Measurements from ENCODE around the gene CCDC127. TPM values are rescaled to one million over a fixed set of nuclear protein-coding genes. Genes with fewer than 3 reads are reported as not detected.
A peak's percentile ranks its signal among the peaks of the same experiment; 100 is the strongest.

CCDC127 gene
- total and polyA plus RNA-seq, 2 of the 13 experiments (the other 11 are each of a cell fraction or from before 2014, with no cell fraction given): 2.9 to 4.3 TPM

DNA sequence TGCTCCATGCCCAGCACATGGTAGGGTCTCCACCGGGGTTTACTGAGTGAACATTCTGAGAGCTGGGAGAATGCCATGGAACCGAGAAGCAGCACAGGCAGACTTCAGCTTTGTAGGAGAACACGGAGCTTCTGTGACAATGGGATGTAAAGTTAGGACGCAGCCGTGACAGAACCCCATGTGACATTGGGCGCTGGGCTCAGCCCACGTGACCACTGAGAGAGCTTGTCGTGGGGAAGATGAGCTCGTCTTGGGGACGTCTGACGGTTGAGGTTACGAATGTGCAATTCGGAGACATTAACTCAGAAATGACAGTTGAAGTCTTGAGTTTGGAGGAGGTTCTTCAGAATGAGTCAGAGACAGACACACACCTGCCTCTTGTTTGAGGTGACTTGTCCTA is 13.7 kb upstream of the CCDC127 start:
- Histone ChIP-seq H2AFZ (ENCODE audit: low read length) (no peak overlapping the region), H3K27ac (ENCODE audit: extremely low read length, insufficient read depth, low read length) (no peak overlapping the region), H3K4me3 (replicated peaks in 1 of 3; ENCODE audit: insufficient read depth in 1 of 3, low read depth in 2 of 3, low read length in 3 of 3) (no peak overlapping the region), H3K27me3 (ENCODE audit: control insufficient read depth in 1 of 2, insufficient read depth in 2 of 2, low read length in 2 of 2) (no peaks in the 10 kb centered on the region), H3K9me3 (ENCODE audit: low read length) (no peaks in the 10 kb centered on the region), H3K4me1 (ENCODE audit: insufficient read depth, low read length) (no peaks in the 10 kb centered on the region), H3K9ac (ENCODE audit: insufficient read depth, low read depth, low read length) (no peak overlapping the region), H3K4me2 (ENCODE audit: low read depth, low read length) (no peak overlapping the region), H3K79me2 (ENCODE audit: insufficient read depth, low read length) (no peaks in the 10 kb centered on the region), H3K36me3 (replicated peaks in 1 of 2; ENCODE audit: control insufficient read depth in 1 of 2, insufficient read depth in 2 of 2, low read length in 2 of 2) (peaks cover 14 to 68% of the 10 kb centered on the region in 2 experiments; a peak in 4 of 5 replicates), H4K20me1 (ENCODE audit: insufficient read depth, low read length) (no peaks in the 10 kb centered on the region)
- FAIRE-seq (no peak), ATAC-seq (no peak), DNase-seq (ENCODE audit: low spot score) (no peak)
- no peak for TF ChIP-seq ZNF670 (CRISPR knock-in tag; IDR thresholded peaks at IDR 0.05; ENCODE audit: borderline replicate concordance)
- no peak for TF ChIP-seq KDM3A (CRISPR knock-in tag; IDR thresholded peaks at IDR 0.05; ENCODE audit: low read depth)
- no peak for TF ChIP-seq DPF2 (CRISPR knock-in tag; IDR thresholded peaks at IDR 0.05; ENCODE audit: borderline replicate concordance, low read depth)
- no peak for TF ChIP-seq SIX4 (CRISPR knock-in tag; IDR thresholded peaks at IDR 0.05)
- TF ChIP-seq IKZF4 (CRISPR knock-in tag; IDR thresholded peaks at IDR 0.05; ENCODE audit: borderline replicate concordance, low read depth, not compliant biosample characterization): no peak
- intact Hi-C loops (cut with micrococcal nuclease; ENCODE audit: unreplicated experiment) (no loop called here), in situ Hi-C loops (cut with HindIII; ENCODE audit: extremely low pct_ligation_motif_present, low pct_unique_long_range_greater_than_20kb) (no loop called here)
- ChIA-PET CTCF (ENCODE audit: low intra/inter-chr PET ratio, low total read pairs) (no interaction called here), POLR2A (no interaction called here)
- WGBS (ENCODE audit: low lambda C conversion rate): 98% methylated on average over 13 of the region's 13 CpGs
- BruUV-seq (replicated peaks): no TSS peak

DNA sequence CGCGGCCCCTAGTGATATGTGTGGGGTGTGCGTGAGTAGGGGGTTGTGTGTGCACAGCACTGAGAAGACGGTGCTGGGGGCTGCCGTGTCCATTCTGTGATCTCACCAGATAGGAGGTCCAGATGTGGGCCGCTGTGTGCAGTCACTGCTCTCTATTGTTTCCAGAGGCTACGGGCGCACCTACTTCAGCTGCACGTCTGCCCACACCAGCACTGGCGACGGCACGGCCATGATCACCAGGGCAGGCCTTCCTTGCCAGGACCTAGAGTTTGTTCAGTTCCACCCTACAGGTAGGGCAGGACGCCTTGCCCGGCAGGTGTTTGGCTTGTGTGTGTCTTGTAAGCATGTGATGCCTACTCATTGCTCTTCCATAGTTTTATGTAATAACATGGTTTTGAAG is 12.8 kb upstream of the CCDC127 start:
- no peak overlapping the region for H3K4me2 ChIP-seq (ENCODE audit: low read depth, low read length)
- no peaks in the 10 kb centered on the region for H3K27me3 ChIP-seq (ENCODE audit: control insufficient read depth in 1 of 2, insufficient read depth in 2 of 2, low read length in 2 of 2)
- ChIA-PET CTCF (ENCODE audit: low intra/inter-chr PET ratio, low total read pairs) (no interaction called here), POLR2A (no interaction called here)
- H4K20me1 ChIP-seq (ENCODE audit: insufficient read depth, low read length): no peaks in the 10 kb centered on the region
- no TSS peak for BruUV-seq (replicated peaks)
- DNase-seq (ENCODE audit: low spot score): no peak
- H3K9me3 ChIP-seq (ENCODE audit: low read length): no peaks in the 10 kb centered on the region
- ATAC-seq: peak; percentile 30; the same call in 1 of the 3 replicates
- peaks cover 18 to 75% of the 10 kb centered on the region in 2 experiments; a peak in 4 of 5 replicates for H3K36me3 ChIP-seq (replicated peaks in 1 of 2; ENCODE audit: control insufficient read depth in 1 of 2, insufficient read depth in 2 of 2, low read length in 2 of 2)
- intact Hi-C loops (cut with micrococcal nuclease; ENCODE audit: unreplicated experiment): no loop called here
- WGBS (ENCODE audit: low lambda C conversion rate): 97% methylated on average over 13 of the region's 14 CpGs
- H2AFZ ChIP-seq (ENCODE audit: low read length): no peak overlapping the region
- H3K27ac ChIP-seq (ENCODE audit: extremely low read length, insufficient read depth, low read length): no peak overlapping the region
- no peak overlapping the region for H3K4me3 ChIP-seq (replicated peaks in 1 of 3; ENCODE audit: insufficient read depth in 1 of 3, low read depth in 2 of 3, low read length in 3 of 3)
- FAIRE-seq: no peak
- H3K4me1 ChIP-seq (ENCODE audit: insufficient read depth, low read length): no peaks in the 10 kb centered on the region
- H3K79me2 ChIP-seq (ENCODE audit: insufficient read depth, low read length): no peaks in the 10 kb centered on the region
- in situ Hi-C loops (cut with HindIII; ENCODE audit: extremely low pct_ligation_motif_present, low pct_unique_long_range_greater_than_20kb): no loop called here
- no peak overlapping the region for H3K9ac ChIP-seq (ENCODE audit: insufficient read depth, low read depth, low read length)
- TF ChIP-seq ZBTB33 (CRISPR knock-in tag; IDR thresholded peaks at IDR 0.05) (no peak), ZFY (CRISPR knock-in tag; IDR thresholded peaks at IDR 0.05) (no peak), ZFP36 (IDR thresholded peaks at IDR 0.05; ENCODE audit: borderline replicate concordance, low read depth, low read length, partially characterized antibody) (no peak), ZNF441 (CRISPR knock-in tag; IDR thresholded peaks at IDR 0.05; ENCODE audit: borderline replicate concordance) (no peak), SIX1 (CRISPR knock-in tag; IDR thresholded peaks at IDR 0.05; ENCODE audit: borderline replicate concordance) (no peak), FUBP1 (CRISPR knock-in tag; IDR thresholded peaks at IDR 0.05; ENCODE audit: borderline replicate concordance) (no peak), DNMT3B (CRISPR knock-in tag; conservative IDR thresholded peaks at IDR 0.05) (no peak), PAWR (CRISPR knock-in tag; IDR thresholded peaks at IDR 0.05; ENCODE audit: borderline replicate concordance) (no peak), XBP1 (CRISPR knock-in tag; IDR thresholded peaks at IDR 0.05) (no peak)

Measured in HepG2 (cell line).